Right lobe of liver (tissue), 6 donors: ENCODE results near the gene QTRT2. TPM values are rescaled to one million over a fixed set of nuclear protein-coding genes. Genes with fewer than 3 reads are reported as not detected.

Experiments used
- ATAC-seq, 4 donors: fragments of 200-7000 bp; cut with Tn5 transposase; one replicate each; pipeline ENCODE4 v1.9.1; 2020; ENCODE audit warnings: mild to moderate bottlenecking in 4 of 4, moderate library complexity in 4 of 4
- DNase-seq, 3 donors: peaks; one replicate each; pipeline ENCODE4 v3.0.0-alpha.2; 2020
- H3K27ac ChIP-seq, 3 donors: fragments of 200-600 bp; one replicate each; pipeline ENCODE4 v1.8.0; 2022
- H3K27me3 ChIP-seq, 2 donors: fragments of 200-600 bp; one replicate each; pipeline ENCODE4 v1.8.0; 2022
- H3K36me3 ChIP-seq, 4 donors: fragments of 200-600 bp; sonication (generic) in 1 of 4; one replicate each; pipeline versions ENCODE4 v1.5.1 to v1.8.0; 2017 to 2022; ENCODE audit warnings: control low read depth in 1 of 4
- H3K4me1 ChIP-seq, 4 donors: fragments of 200-600 bp; sonication (generic) in 1 of 4; one replicate each; pipeline versions ENCODE4 v1.5.1 to v1.8.0; 2017 to 2022; ENCODE audit warnings: control low read depth in 1 of 4
- H3K4me3 ChIP-seq, 3 donors: fragments of 200-600 bp; one replicate each; pipeline ENCODE4 v1.8.0; 2022
- H3K9me3 ChIP-seq, 4 donors: fragments of 200-600 bp; sonication (generic) in 1 of 4; one replicate each; pipeline versions ENCODE4 v1.5.1 to v1.8.0; 2017 to 2022; ENCODE audit warnings: control low read depth in 1 of 4
- POLR2A ChIP-seq: fragments of 450-650 bp; IDR thresholded peaks from one replicate; pipeline ENCODE4 v1.6.1; 2017; ENCODE audit warnings: antibody characterized with exemption, mild to moderate bottlenecking
- WGBS: methylation state at CpG from one replicate; pipeline ENCODE4 v1.1.6; 2018; ENCODE audit warnings: low coverage, low lambda C conversion rate; ENCODE audit not compliant: insufficient coverage; ENCODE audit errors: missing lambda C conversion rate; 5-methylcytosine and 5-hydroxymethylcytosine counted together
- intact Hi-C, 2 donors: fragments of 100-400 bp; cut with DNase I; formaldehyde crosslinking; loops; one replicate each; pipeline versions ENCODE4 v1.11.2 to v1.14.1; 2022
- total RNA-seq, 6 experiments: library from RNA; depleted of rRNA in 2 of 6; stranded (reverse); fragments of >200 nt in 2 of 6; fragmentation: NEBNext Ultra II Directional in 3 of 6; extraction: Animal tissue kit (Norgen Biotek cat#: 25700) in 3 of 6; gene quantifications; one replicate each; pipeline versions ENCODE4 v1.1.0 to v1.2.4, GENCODE V29; 2016 to 2023
- TF ChIP-seq, protein P1 (sequence below), 4 donors: fragments of 200-600 bp in 3 of 4; fragments of 450-650 bp in 1 of 4; IDR thresholded peaks; one replicate each; pipeline versions ENCODE4 v1.5.1 to v1.8.0; 2016 to 2022; ENCODE audit warnings: antibody characterized with exemption in 4 of 4, mild to moderate bottlenecking in 2 of 4
- donor health status: DM: no; HTN: yes; CAD: no.
- donor health status: DM: no; HTN: no; CAD: no.
- donor health status: DM: no; HTN: no; CAD: no.
- donor health status: DM: no; HTN: yes; CAD: no.
- donor health status: DM: no; HTN: yes; CAD: no.

Gene QTRT2
- total RNA-seq, 6 experiments from 2014 or later, result 6.3 to 9.8 (median 7.8) TPM

GRCh38 chr3:114114719-114115118, 58.2 kb downstream of the QTRT2 start:
- no peaks in the 10 kb centered on the region for H3K36me3 ChIP-seq
- H3K4me3 ChIP-seq, result no peak overlapping the region
- H3K27me3 ChIP-seq, result no peaks in the 10 kb centered on the region
- no peak overlapping the region for H3K27ac ChIP-seq
- H3K4me1 ChIP-seq, result no peaks in the 10 kb centered on the region
- WGBS, result 80% methylated on average over 3 of the region's 3 CpGs
- no peaks in the 10 kb centered on the region for H3K9me3 ChIP-seq
- ATAC-seq, result no peak
- TF ChIP-seq, protein P1, sequence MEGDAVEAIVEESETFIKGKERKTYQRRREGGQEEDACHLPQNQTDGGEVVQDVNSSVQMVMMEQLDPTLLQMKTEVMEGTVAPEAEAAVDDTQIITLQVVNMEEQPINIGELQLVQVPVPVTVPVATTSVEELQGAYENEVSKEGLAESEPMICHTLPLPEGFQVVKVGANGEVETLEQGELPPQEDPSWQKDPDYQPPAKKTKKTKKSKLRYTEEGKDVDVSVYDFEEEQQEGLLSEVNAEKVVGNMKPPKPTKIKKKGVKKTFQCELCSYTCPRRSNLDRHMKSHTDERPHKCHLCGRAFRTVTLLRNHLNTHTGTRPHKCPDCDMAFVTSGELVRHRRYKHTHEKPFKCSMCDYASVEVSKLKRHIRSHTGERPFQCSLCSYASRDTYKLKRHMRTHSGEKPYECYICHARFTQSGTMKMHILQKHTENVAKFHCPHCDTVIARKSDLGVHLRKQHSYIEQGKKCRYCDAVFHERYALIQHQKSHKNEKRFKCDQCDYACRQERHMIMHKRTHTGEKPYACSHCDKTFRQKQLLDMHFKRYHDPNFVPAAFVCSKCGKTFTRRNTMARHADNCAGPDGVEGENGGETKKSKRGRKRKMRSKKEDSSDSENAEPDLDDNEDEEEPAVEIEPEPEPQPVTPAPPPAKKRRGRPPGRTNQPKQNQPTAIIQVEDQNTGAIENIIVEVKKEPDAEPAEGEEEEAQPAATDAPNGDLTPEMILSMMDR (IDR thresholded peaks at IDR 0.05), result no peak
- no peak for TF ChIP-seq POLR2A
- no peak for DNase-seq
- intact Hi-C loops, result no loop called here

DNA sequence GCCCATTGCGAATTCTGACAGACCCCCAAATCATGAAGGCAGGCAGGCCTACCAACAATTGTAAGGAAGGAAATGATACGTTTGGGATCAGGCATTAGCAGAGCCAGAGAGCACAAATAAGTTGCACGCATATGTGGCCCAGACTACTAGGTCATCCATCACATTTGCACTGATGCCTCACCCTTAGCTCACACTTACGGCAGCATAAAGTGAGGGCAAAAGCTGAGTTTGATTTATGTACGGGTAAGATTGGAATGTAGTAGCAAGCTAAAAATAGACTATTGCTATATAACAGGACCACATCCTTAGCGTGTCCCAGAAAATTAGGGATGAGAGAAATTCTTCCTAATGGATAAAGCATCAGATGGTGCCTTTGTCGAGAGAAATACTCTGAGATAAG, 58.6 kb downstream of the QTRT2 start:
- no peaks in the 10 kb centered on the region for H3K36me3 ChIP-seq
- 82% methylated on average over 7 of the region's 7 CpGs for WGBS
- no peaks in the 10 kb centered on the region for H3K9me3 ChIP-seq
- no peak for DNase-seq
- no peak for ATAC-seq
- no peak overlapping the region for H3K27ac ChIP-seq
- H3K4me3 ChIP-seq, result no peak overlapping the region
- H3K4me1 ChIP-seq, result no peaks in the 10 kb centered on the region
- H3K27me3 ChIP-seq, result no peaks in the 10 kb centered on the region
- no peak for TF ChIP-seq POLR2A
- TF ChIP-seq, protein P1 (IDR thresholded peaks at IDR 0.05), result no peak
- intact Hi-C loops, result no loop called here

- Histone ChIP-seq H3K4me1 (no peaks in the 10 kb centered on the region), H3K27me3 (no peaks in the 10 kb centered on the region), H3K4me3 (no peak overlapping the region), H3K27ac (no peak overlapping the region), H3K36me3 (no peaks in the 10 kb centered on the region), H3K9me3 (no peaks in the 10 kb centered on the region)
- intact Hi-C loops, result no loop called here
- DNase-seq, result no peak
- WGBS, result 23% methylated on average over 1 of the region's 1 CpG
- no peak for ATAC-seq
- no peak for TF ChIP-seq POLR2A
- TF ChIP-seq, protein P1 (IDR thresholded peaks at IDR 0.05), result no peak
Observed at GRCh38 chr3:114119776-114120175, 63.2 kb downstream of the QTRT2 start.

- intact Hi-C loops, result no loop called here
- Histone ChIP-seq H3K4me1 (no peaks in the 10 kb centered on the region), H3K36me3 (no peaks in the 10 kb centered on the region), H3K9me3 (no peaks in the 10 kb centered on the region), H3K27me3 (no peaks in the 10 kb centered on the region), H3K4me3 (no peak overlapping the region), H3K27ac (no peak overlapping the region)
- no peak for DNase-seq
- 28% methylated on average over 3 of the region's 3 CpGs for WGBS
- TF ChIP-seq, protein P1 (IDR thresholded peaks at IDR 0.05), result no peak
- TF ChIP-seq POLR2A, result no peak
- ATAC-seq, result no peak
Observed at GRCh38 chr3:114120211-114120610, 63.7 kb downstream of the QTRT2 start.
